Measurements from ENCODE around the gene RBM4B.

Gene RBM4B

DNA sequence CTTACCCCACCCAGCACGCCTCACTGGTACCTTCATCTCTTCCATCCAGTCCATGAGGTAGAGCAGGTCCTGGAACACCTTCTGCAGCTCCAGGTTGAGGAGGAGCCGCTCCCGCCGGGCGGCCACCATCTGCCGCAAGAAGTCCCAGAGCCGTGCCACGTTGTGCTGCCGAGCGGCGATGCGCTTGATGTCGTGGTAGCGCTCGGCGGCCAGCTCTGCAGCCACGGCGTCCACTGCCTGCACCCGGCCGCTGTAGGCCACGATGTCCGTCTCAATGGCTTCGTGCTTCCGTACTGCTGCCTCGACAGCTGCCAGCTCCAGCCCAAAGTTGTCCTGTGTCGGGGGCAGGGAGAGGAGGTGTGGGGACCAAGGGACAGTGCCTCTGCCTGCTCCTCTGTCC, 29.8 kb upstream of the RBM4B start:
- no peak for DNase-seq (ENCODE audit: low read depth in 2 of 2, low spot score in 1 of 2)

DNA sequence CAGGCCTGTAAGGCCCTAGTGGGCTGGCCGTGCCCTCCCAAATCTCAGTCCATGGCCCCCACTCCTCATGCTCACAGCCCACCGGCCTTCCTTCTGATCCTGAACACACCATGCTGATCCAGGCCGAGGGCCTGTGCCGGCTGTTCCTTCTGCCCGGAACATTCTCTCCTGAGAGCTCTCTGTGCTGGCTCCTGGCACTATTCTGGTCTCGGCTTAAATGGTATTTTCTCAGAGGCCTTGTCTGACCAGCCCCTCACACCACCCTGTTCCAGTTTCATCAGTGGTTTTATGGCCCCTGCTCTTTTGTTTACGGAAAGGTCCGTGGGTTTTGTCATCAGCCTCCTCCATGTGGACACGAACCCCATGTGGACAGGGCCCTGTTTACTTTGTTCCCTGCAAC, 29.3 kb upstream of the RBM4B start:
- no peak for DNase-seq (ENCODE audit: low read depth in 2 of 2, low spot score in 1 of 2)

DNA sequence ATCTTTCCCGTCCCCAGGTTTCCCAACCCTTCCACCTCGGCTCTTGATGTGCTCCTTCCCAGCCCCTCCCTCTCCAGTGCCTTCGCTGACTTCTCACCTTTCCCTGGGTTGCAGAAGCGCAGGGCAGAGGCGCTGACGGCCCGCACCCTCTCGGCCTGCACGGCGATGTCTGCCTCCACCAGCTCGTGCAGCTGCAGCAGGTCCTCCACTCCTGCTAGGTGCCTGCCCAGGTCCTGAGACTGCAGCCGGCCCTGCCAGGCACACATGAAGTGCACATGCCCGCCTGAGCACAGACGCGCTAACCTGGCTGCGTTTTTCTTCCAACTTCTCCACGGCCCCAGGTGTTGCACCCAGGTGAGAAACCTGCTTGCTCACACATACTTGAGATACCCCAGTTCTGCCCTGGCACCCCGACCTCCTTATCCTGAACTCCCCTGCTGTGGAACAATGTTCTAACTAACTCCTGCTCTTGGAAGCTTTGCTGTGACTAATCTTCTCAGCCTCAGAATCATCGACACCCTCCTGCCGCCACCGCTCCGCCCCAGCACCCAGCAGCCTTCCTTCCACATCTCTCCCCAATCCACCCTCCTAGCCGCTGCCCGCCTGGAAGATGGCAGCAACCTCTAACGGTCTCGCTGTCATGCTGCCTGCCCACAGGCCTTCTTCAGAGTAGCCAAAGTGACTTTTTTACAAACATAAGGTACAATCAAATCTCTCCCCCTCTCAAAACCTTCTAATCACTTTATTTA, 28.1 kb upstream of the RBM4B start:
- DNase-seq (ENCODE audit: low read depth in 2 of 2, low spot score in 1 of 2) = no peak

DNA sequence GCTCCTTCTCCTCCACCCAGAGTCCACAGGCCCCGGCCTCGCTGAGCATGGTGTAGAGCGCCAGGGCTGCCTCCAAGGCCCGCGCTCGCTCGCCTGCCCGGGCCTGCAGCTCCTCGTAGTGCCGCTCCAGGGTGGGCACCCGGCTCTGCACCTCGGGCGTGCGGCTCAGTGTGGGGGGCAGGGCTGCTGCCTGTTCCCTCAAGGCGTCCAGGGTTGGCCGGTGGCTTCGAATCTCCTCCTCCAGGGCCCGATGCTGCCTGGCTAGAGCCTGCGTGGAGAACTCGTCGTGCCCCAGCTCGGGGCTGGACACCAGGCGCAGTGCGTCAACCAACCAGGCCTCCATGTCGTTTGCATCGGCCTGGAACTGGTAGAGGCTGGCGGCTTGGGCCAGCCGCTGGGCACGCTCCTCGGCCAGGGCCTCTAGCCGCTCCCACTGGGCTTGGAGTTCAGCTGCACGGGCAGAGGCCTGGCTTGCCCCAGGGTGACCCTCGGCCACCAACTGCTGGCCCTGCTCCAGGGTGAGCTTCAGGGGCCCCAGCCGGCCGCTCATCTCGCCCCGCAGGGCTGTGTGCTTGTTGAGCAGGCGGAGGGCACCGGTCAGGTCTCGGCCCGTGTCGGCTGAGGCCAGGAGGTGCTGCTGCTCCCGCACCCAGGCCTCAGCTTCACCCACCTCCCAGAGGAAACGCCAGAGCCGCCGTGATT, 27.1 kb upstream of the RBM4B start:
- no peak for DNase-seq (ENCODE audit: low read depth in 2 of 2, low spot score in 1 of 2)

DNA sequence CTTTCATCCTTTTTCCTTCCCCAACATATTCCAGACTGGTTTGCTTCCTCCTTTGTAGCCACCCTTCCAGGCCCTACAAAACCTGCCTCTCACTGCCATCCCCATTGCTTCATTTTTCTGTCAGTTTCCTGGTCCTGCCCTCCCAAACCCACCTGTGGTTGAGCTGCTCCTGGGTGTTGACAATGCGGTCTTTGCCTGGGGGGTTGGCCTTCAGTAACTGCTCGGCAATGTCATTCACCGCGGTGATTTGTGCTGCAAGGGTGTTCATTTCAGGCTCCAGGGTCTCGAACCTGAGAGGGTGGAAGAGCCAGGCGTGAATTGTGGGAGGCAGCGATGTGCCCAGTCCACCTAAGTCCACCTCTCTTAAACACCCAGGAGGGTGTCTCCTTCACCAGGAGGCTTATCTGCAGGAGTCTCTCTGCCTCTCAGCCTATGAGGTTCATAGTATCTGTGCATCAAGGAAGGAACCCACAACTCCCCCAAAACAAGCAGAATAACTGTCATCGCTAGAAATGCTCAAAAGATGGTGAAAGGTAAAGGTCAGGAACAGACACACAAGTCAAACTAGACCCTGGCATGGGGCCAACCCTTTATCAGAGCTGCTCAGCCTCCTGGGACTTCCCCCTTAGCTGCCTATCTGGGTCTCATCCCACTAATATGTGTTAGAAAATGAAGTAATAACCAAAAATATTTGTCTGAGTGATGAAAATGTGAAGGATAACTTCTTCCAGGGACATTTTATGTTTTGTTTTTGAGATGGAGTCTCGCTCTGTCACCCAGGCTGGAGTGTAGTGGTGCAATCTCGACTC, 23.9 kb upstream of the RBM4B start:
- DNase-seq (ENCODE audit: low read depth in 2 of 2, low spot score in 1 of 2) = no peak

DNA sequence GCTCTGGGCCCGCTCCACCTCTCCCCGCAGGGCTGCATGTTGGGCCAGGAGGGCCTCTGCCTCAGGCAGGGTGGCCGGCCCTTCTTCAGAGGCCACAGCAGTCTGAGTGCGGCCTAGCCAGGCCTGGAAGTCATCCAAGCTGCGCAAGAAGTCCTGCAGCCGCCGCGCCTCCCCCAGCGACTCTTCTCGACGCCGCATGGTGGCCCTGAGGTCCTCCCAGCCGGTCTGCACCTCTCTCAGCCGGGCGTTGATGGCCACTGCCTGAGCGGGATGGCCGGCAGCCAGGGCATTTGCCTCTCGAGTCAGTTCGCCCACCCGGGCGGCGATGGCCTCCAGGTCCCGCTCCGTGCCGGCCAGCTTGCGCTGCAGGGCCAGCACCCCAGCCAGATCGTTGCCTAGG, 23.1 kb upstream of the RBM4B start:
- no peak for DNase-seq (ENCODE audit: low read depth in 2 of 2, low spot score in 1 of 2)

DNA sequence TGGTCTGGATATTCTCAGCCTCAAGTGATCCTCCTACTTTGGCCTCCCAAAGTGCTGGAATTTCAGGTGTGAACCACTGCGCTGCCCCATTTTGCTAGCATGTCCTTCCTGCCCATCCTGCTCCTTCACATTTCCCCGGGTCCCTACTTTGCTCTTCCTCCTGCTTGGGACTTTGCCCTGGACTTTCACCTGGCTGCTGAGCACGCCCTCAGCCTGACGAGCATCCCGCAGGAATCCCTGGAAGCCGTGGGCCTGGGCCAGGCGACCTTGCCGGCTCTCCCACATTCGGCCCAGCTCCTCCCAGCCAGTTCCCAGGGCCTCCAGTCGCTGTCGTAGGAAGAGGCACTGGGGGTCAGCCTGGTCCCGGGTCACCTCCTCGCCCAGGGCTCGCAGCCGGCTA, 22.6 kb upstream of the RBM4B start:
- DNase-seq (ENCODE audit: low read depth in 2 of 2, low spot score in 1 of 2) = no peak

DNA sequence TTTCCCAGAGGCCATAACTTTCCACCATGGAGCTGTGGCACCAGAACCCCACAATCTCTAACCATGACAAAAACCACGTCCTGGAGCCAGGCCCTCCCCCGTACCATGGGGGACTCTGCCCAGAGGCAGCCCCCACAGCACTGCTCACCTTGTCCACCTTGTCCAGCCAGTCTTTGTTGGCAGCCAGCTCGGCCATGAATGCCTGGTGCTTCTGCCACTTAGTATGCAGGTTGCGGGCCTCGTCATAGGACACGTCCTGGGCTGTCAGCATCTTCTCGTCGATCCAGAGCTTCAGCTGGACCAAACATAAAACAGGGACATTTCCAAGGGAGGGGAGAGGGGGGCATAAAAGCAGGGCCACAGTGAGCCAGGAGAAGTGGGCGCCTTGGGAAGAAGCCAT, 20.8 kb upstream of the RBM4B start:
- DNase-seq (ENCODE audit: low read depth in 2 of 2, low spot score in 1 of 2) = no peak

DNA sequence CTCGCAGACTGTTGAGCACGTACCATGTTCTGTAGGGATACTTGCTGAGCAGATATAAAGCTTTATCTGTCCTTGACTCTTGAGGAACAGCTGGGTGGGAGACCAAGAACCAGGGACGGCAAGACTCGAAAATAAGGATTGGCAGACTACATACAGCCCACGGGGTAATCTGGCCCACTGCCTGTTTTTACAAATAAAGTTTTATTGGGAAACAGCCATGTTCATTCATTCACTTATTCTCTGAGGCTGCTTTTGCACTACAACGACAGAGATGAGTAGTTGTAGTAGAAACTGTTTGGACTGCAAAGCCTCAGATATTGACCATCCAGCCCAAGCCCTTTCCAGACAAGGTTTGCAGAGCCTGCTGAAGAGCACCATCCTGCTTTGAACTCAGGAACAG, 20.3 kb upstream of the RBM4B start:
- no peak for DNase-seq (ENCODE audit: low read depth in 2 of 2, low spot score in 1 of 2)

DNA sequence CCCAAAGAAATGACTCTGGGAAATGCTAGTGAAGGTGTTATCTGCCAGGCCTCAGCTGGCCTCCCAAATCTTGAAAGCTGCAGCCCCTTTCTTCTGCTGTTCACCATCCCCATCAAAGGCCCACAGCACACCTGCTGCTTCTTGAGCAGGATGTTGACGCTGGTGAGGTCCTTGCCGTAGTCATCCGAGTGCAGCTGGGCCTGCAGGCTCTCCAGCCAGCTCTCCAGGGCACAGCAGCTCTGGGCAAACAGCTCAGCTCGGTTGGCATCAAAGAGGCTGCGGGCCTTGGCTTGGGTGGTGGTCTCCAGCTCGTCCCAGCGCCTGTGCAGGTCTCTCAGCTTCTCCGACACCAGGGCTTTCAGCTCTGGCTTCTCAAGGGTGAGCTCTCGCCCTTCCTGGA, 18.5 kb upstream of the RBM4B start:
- no peak for DNase-seq (ENCODE audit: low read depth in 2 of 2, low spot score in 1 of 2)

DNA sequence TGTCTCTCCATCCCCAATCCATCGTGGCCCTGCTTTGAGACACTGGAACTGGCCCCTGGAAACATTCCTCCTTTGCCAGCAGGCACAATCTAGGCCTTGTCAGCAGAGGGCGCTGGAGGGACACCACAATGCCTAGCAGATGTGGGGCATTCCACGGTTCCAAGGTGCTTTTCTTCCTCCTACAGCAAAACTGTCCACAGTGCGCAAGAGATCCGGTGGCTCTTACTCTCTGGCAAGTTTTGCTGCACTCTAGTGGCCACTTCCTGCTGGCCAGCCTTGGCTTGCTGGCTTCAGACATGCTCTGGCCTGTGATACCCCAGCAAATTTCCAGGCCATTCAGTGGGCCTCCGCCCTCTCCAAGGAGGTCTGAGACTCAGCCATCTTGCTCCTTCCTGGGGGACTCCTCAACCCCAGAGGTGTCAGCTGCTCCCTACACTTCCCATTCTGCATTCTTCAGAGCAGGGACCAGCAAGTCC, 17.1 kb upstream of the RBM4B start:
- peak; percentile 57 to 79 for DNase-seq (ENCODE audit: low read depth in 2 of 2, low spot score in 1 of 2)

DNA sequence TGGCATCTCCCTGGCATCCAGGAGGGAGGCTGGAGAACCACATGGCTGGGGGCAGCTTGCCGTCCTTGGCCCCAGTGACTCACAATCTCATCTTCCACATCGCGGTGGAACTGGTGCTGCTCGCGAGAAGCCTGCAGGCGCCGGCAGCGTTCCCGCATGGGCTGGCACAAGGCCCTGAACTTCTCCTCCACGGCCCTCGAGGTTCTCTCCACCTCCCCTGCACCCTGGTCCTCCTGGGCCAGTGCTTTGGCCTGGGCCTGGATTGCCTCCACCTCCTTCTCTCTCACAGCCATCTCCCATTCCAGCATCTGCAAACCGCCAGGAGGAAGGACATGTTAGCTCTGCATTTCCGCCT, 16.3 kb upstream of the RBM4B start:
- no peak for DNase-seq (ENCODE audit: low read depth in 2 of 2, low spot score in 1 of 2)

DNA sequence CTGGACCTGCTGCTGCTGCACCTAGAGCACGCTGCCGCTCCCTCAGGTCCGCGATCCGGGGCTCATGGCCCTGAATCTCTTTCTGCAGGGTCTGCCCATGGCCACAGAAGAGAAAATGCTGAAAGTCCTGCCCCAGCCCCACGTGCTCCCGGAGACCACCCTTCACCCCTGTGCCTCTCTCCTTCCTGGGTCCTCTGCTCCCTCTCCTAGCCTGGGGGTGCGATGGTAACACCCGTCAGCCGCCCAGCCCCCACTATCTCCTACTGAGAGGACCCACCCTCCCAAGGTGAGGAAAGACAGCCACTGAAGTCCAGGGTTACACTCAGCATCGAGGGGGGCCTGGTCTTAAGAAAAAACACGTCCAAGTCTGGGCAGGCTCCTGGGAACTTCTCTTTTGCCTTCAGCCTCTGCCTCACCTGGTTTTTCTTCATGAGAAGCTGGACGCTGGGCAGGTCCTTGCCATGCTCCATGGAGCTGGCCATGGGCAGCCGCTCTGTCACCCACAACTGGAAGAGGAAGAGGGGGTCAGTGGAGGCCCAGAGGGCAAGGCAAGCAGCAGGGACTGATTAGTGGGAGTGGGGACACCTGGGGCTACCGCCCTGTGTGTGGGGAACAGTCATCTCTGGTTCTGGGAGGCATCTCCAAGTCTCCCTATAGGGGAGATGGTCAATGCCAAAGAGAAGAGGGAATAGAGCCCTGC, 15.8 kb upstream of the RBM4B start:
- no peak for DNase-seq (ENCODE audit: low read depth in 2 of 2, low spot score in 1 of 2)

DNA sequence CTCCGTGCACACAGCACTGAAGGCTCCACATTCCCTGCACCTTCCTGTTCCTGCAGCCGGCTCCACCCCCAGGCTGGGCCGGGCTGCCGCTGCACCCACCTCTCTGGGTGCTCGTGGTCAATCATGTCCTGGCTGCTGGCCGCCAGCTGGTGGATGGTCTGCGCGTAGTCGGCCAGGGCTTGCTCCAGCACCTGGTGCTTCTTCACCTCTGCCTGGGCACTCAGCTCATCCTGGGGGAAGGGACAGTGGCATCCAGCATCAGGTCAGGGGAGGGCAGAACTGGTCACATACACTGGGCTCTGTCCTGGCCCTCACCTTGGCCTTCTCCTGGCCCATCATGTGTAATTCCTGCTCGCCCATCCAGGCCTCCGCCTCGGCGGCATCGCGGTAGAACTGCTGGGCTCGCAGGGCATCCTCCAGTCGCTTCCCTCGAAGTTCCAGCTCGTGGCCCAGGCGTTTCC, 15.2 kb upstream of the RBM4B start:
- no peak for DNase-seq (ENCODE audit: low read depth in 2 of 2, low spot score in 1 of 2)

DNA sequence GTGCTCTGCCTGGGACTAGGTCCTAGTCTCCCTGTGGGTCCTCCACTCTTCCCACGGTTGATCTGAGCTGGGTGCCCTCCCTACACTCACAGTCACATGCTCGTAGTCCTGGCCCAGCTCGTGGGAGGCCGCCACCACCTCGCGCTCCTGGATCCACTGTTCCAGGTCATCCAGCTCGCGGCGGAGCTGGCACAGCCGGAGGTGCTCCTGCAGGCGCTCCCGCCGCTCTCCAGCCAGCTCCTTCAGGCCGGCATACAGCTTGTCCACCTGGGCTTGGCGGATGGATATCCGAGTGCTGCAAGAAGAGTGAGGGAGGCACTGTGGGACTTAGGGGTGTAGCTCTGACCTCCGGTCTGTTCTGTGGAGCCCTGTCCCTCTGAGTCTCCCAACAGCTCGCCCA, 14.8 kb upstream of the RBM4B start:
- DNase-seq (ENCODE audit: low read depth in 2 of 2, low spot score in 1 of 2) = no peak

DNA sequence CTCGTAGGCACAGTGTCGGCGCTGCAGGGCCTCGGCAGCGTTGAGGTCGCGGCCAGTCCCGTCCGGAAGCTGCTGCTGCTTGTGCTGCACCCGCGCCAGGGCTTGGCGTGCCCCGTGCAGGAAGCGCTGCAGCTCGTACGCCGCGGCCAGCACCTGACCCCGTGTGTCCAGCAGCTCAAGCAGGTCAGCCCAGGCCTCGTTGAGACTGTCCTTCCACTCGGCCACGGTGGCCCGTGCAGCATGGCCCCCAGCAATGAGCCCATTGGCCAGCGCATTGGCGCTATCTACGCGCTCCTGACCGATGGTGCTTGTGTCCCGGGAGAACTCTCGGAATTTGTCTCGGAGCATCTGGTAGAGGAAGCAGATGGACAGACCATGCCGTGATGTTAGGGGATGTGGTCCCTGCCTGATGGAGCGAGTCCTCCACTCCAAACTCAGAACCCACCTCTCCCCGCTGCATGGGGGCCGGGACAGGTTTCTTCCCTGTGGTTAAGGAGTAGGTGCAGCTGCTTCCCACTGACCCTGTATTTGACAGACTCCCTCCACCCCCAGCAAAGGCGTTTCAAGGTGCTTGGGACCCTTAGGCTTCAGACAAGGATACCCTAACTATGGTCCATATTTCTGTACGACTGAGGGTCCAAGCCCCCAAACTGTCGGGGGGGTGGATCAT, 13.8 kb upstream of the RBM4B start:
- DNase-seq (ENCODE audit: low read depth in 2 of 2, low spot score in 1 of 2) = no peak

DNA sequence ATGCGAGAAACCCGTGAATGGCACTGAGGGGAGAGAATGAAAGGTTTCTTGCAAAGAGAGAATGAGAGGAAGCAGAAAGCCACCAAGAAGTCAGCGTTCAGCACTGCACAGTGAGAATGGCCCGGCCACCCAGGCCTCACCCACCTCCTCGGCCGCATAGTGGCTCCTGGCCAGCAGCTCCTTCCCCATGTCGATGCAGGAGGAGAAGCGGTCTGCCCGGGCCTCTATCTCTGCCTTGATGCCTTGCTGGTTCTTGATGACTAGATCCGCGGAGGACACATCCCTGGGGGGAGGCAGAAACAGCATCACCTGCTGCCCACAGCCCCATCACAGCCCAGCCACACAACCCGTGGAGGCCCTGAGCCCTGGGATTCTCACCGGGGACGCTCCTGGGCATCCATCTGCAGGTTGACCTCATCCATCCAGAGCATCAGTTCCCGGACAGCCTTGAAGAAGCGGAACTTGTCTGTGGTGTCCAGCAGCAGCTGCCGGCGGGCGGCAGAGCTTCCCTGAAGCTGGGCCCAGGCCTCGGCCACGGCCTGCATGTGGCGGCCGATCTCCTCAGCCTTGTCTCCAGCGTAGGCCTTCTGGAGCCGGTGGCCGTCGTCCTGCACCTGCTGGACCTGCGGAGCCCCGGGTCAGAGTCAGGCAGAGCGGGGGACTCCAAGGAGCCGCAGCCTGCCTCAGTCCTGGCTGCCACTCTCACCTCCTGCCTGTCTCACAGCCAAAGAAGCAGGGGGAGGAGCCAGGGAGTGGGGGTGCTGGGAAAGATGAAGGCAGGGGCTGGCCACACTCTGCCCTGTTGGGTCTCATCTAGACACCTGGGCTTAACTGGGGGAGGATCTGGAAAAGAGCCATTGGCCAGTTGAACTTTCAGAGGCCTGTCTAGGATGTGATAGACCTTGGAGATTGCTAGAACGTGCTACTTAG, 12.2 kb upstream of the RBM4B start:
- no peak for DNase-seq (ENCODE audit: low read depth in 2 of 2, low spot score in 1 of 2)

DNA sequence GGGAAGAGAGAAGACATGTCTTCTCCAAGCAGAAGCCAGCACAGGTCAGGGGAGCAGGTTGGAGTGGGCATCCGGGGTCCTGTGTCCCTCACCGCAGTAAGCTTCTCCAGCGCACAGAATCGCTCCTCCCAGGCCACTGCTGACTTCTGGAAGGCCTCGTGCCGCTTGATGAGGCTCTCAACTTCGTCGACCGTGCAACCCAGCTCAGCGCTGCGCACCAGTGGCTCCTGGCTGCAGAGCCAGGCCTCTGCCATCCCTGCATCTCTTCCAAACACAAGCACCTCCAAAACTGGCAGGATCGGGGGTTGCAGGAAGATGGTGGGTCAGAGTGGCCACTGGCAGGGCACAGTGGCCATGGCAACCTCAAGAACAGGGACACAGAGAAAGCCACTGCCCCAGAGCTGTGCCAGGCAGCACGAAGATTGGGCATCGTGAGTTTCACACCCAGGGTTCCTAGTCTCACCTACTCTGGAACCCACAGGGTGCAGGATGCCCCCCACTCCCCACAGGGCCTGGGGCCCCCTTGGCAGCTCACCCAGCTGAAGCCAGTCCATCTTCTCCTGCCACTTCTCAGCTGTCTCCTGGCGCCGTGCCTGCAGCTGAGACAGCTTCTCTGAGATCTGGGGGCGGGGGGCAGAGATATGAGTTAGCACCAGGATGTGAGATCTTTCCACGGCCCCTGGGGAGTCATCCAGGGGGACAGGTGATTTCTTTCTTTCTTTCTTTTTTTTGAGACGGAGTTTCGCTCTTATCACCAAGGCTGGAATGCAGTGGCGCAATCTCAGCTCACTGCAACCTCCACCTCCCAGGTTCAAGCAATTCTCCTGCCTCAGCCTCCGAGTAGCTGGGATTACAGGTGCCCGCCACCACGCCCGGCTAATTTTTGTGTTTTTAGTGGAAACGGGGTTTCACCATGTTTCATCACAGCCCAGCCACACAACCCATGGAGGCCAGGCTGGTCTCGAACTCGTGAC, 11.2 kb upstream of the RBM4B start:
- DNase-seq (ENCODE audit: low read depth in 2 of 2, low spot score in 1 of 2) = no peak

Data from stimulated activated CD8-positive, alpha-beta memory T cell treated with anti-CD3 and anti-CD28 coated beads, Interleukin-4, amount 100 ng/mL, for 4 hours (primary cell).